Stomach (tissue), 9 donors: ENCODE data around the gene PARVG. TPM values are rescaled to one million over a fixed set of nuclear protein-coding genes. Genes with fewer than 3 reads are reported as not detected.

ENCODE experiments used
- DNase-seq, 2 donors: peaks; one replicate each; pipeline versions ENCODE4 v3.0.0 to v3.0.0-alpha.2; 2013 to 2019
- H3K27ac ChIP-seq, 5 donors: fragments of 200-600 bp in 4 of 5; sonication (generic) in 4 of 5; one replicate each; pipeline ENCODE4 v1.5.1; 2013 to 2019; ENCODE audit warnings: mild to moderate bottlenecking in 1 of 5, moderate library complexity in 1 of 5
- H3K27me3 ChIP-seq, 3 donors: fragments of 200-600 bp; sonication (generic); one replicate each; pipeline ENCODE4 v1.5.1; 2017 to 2019; ENCODE audit warnings: mixed run types in 1 of 3
- H3K36me3 ChIP-seq, 4 donors: fragments of 200-600 bp; sonication (generic); 1 replicate in 3 of 4; 2 replicates in 1 of 4; pipeline ENCODE4 v1.5.1; 2016 to 2019
- H3K4me1 ChIP-seq, 4 donors: fragments of 200-600 bp; sonication (generic); one replicate each; pipeline ENCODE4 v1.5.1; 2016 to 2019
- H3K4me3 ChIP-seq, 4 donors: fragments of 200-600 bp; sonication (generic) in 3 of 4; one replicate each; pipeline ENCODE4 v1.5.1; 2016 to 2019; ENCODE audit warnings: mild to moderate bottlenecking in 1 of 4
- H3K9me3 ChIP-seq, 4 donors: fragments of 200-600 bp; sonication (generic); one replicate each; pipeline ENCODE4 v1.5.1; 2016 to 2019
- CTCF ChIP-seq, 7 experiments: fragments of 450-650 bp in 4 of 7; fragments of 200-600 bp in 3 of 7; sonication (generic) in 3 of 7; IDR thresholded peaks; one replicate each; pipeline ENCODE4 v1.5.1; 2016 to 2019; ENCODE audit warnings: antibody characterized with exemption in 7 of 7, control low read depth in 2 of 7, mild to moderate bottlenecking in 1 of 7
- EP300 ChIP-seq: sonication (generic); formaldehyde crosslinking; IDR thresholded peaks from one replicate; pipeline ENCODE4 v1.6.1; 2017; ENCODE audit warnings: antibody characterized with exemption
- POLR2A ChIP-seq, 4 donors: fragments of 450-650 bp; IDR thresholded peaks; one replicate each; pipeline ENCODE4 v1.6.1; 2016; ENCODE audit warnings: antibody characterized with exemption in 4 of 4, control low read depth in 2 of 4, mild to moderate bottlenecking in 1 of 4, moderate library complexity in 1 of 4
- POLR2AphosphoS5 ChIP-seq, 3 donors: sonication (generic); formaldehyde crosslinking; IDR thresholded peaks; one replicate each; pipeline ENCODE4 v1.6.1; 2016; ENCODE audit warnings: antibody characterized with exemption in 3 of 3
- WGBS, 5 donors: extraction: QIAGEN DNeasy Blood & Tissue Kit in 3 of 5; methylation state at CpG; one replicate each; pipeline versions ENCODE4 v1.1.5 to v1.1.7; 2013 to 2018; 5-methylcytosine and 5-hydroxymethylcytosine counted together
- intact Hi-C: fragments of 100-400 bp; cut with DNase I; formaldehyde crosslinking; loops from one replicate; pipeline ENCODE4 v1.15.1; 2023; ENCODE audit warnings: low total_unique reads
- polyA plus RNA-seq, 3 donors: library from polyadenylated mRNA; stranded (reverse); fragments of 200-250 nt; gene quantifications; one replicate each; pipeline ENCODE4 v1.2.3, GENCODE V29; 2013
- total RNA-seq, 5 donors: library from RNA; depleted of rRNA; stranded (reverse); fragments of >200 nt; gene quantifications; one replicate each; pipeline versions ENCODE4 v1.1.0 to v1.2.3, GENCODE V29; 2014 to 2016
- donor health status: healthy with polysubstance abuse.
- donor health status: Bipolar disorder and iron deficiency.
- donor health status: healthy.

Gene PARVG
- total and polyA plus RNA-seq, 8 donors = 5.7 to 78.2 (median 16.7) TPM

GRCh38 chr22:44202261-44202789, 21.6 kb downstream of the PARVG start:
- no peaks in the 10 kb centered on the region for H3K4me1 ChIP-seq
- no peak for DNase-seq
- H3K4me3 ChIP-seq = no peak overlapping the region
- H3K36me3 ChIP-seq = peaks cover 0 to 21% (median 0%) of the 10 kb centered on the region in 4 donors
- TF ChIP-seq CTCF (IDR thresholded peaks at IDR 0.05) (no peak), POLR2AphosphoS5 (IDR thresholded peaks at IDR 0.05) (no peak), POLR2A (IDR thresholded peaks at IDR 0.05) (no peak), EP300 (no peak)
- intact Hi-C loops = no loop called here
- peaks cover 0 to 22% (median 0%) of the 10 kb centered on the region in 3 donors for H3K27me3 ChIP-seq
- no peak overlapping the region for H3K27ac ChIP-seq
- 61 to 73% (median 70%) methylated on average over 11 of the region's 11 CpGs for WGBS, 5 donors
- H3K9me3 ChIP-seq = no peaks in the 10 kb centered on the region

GRCh38 chr22:44203203-44203602, 22.5 kb downstream of the PARVG start:
- WGBS, 5 donors = 50 to 79% (median 67%) methylated on average over 6 of the region's 6 CpGs
- no peaks in the 10 kb centered on the region for H3K4me1 ChIP-seq
- H3K36me3 ChIP-seq = peaks cover 0 to 21% (median 0%) of the 10 kb centered on the region in 4 donors
- peaks cover 0 to 19% (median 0%) of the 10 kb centered on the region in 3 donors for H3K27me3 ChIP-seq
- no peak overlapping the region for H3K27ac ChIP-seq
- no peak overlapping the region for H3K4me3 ChIP-seq
- H3K9me3 ChIP-seq = no peaks in the 10 kb centered on the region
- TF ChIP-seq EP300 (no peak), POLR2A (IDR thresholded peaks at IDR 0.05) (no peak), CTCF (IDR thresholded peaks at IDR 0.05) (no peak), POLR2AphosphoS5 (IDR thresholded peaks at IDR 0.05) (no peak)
- DNase-seq = no peak
- intact Hi-C loops = no loop called here

- 84 to 94% (median 88%) methylated on average over 15 to 16 of the region's 16 CpGs for WGBS, 5 donors
- no peak for DNase-seq
Measured at GRCh38 chr22:44204739-44205515, 24.2 kb downstream of the PARVG start.

More at GRCh38 chr22:44204739-44205515, 24.2 kb downstream of the PARVG start:
- no peaks in the 10 kb centered on the region for H3K4me1 ChIP-seq
- peaks cover 0 to 11% (median 0%) of the 10 kb centered on the region in 4 donors for H3K36me3 ChIP-seq
- H3K4me3 ChIP-seq = no peak overlapping the region
- no peak for TF ChIP-seq CTCF (IDR thresholded peaks at IDR 0.05)
- TF ChIP-seq POLR2A (IDR thresholded peaks at IDR 0.05) = no peak
- TF ChIP-seq EP300 = no peak
- no peak for TF ChIP-seq POLR2AphosphoS5 (IDR thresholded peaks at IDR 0.05)
- peaks cover 0 to 8% (median 7%) of the 10 kb centered on the region in 4 donors for H3K9me3 ChIP-seq
- peaks cover 0 to 19% (median 0%) of the 10 kb centered on the region in 3 donors for H3K27me3 ChIP-seq
- intact Hi-C loops = no loop called here
- no peak overlapping the region for H3K27ac ChIP-seq
